ENCODE results near the gene CDH23.

The CDH23 gene

DNA sequence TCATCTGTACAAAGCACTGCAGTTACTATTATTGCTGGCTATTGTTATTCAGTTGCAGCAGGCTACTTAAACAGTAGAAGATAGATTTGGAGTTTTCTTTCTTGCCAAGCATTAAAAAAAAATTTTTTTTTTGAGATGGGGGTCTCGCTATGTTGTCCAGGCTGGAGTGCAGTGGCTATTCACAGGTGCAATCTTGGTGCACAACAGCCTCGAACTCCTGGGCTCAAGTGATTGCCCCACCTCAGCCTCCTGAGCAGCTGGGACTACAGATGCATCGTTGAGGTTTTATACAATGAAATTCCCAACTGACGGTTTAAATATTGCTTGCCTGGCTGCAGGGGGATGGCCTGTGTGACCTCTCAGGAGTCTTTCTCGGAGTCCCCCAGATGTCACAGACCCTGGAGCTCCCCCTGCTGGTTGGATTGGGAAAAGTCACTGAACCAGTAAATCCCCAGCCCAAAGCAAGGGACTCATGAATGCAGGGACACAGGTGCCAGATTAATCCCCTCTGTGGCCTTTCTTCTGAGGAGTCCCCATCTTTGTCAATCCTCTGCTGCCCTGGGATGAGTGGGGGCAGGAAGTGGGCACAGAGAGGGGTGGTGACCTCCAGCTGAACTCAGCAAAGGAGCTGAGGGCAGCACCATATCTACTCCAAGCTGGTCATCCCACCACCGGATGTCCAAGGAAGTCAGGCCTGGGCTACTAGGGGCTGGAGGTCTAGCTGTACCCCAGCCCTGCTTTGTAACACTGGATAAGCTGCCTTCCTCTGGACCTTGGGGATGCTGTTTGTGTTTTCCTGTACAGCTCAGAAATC lies 173.3 kb downstream of the CDH23 start:
- peak; percentile 84 for DNase-seq

DNA sequence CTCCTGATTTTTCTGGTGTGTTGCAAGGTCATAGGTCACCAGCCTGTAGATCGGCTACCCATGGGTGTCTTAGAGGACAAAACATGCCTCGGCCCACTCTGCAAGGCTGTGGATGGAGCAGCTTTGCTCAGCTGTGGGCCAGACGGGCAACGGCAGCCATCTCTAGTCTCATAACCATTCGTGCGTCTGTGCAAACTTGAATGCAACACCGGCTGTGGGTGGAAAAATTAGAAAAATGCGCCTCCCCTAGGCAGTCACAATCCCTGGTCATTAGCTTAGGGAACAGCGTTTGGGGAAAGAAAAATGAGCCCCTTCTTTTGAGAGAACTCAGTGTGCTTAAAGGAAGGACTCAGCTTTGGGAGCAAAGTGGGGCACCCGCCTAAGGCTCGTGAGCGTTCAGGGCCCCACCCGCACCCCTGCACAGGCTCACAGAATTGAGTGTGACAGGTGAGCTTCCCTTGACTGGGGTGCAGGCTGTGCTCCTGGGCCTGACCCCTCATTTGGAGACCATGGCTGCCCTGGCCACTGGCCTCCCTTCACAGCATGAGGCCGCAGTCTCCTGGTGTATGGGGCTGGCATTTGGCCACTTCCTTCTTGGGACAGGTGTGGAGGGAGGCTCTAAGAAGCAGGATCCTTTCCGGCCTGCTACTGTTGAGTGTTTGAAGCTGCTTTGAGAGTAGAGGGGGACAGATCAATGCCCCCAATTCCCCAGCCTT lies 174.9 kb downstream of the CDH23 start:
- no peak for DNase-seq

DNA sequence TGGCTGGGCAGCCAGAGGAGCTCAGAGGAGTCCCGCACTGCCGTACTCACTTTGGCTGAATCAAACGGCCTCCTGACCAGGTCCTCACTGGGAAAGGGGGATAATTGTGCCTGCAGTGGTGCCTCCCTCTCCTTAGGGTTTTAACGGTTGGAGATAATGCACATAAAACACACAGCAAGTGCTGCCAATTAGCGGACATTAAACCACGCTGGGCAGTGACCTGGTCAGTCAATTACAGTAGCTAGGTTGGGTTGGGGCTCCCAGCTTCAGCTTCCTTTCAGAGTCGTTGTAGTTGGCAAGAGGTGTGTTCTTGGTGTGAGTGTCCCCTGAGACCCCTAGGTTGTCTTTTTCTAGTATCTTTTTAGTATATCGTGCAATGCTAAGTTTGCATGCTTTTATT lies 176.2 kb downstream of the CDH23 start:
- DNase-seq = no peak

DNA sequence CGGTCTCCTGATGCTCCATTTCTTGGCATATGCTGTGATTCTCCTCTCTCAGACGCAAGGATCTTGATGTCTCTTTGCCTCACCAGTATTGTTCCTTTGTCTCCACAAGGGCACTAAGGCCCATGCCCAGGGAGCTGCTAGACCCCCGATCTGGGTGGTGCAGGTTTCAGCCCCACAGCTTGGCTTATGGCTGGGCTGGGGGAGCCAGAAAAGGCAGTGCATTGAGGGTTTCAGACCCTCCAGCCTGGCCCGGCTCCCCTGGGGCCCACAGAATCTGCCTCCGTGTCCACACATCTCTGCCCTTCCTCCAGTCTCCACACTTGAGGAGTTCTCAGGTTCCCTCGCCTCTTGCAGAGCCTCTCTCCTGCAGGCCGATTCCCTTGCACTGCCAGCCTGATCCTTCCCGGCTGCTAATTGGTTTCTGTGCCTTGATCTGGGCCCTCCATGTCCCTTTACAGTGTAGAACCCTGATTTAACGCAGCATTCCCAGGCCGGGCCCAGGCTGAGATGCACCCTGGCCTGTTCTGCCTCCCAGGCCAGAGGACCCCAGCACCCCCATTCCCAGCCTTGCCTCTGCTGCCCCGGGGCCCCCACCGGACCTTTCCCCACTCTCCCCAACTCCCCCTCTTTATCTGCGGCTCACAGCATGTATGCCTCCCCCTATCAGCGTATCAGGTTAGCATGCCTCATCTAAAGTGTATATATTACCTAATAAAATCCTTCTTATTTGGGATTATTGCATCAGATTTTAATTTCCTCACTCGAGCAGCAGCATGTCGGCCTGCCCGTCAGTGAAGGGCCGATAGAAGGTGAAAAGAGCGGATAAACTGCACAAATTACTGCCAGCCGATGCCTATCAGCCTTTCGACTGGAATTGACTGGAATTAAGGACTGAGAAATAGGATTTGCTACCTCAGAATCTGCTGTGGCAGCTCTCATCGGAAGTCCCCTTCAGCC lies 177.1 kb downstream of the CDH23 start:
- no peak for DNase-seq

DNA sequence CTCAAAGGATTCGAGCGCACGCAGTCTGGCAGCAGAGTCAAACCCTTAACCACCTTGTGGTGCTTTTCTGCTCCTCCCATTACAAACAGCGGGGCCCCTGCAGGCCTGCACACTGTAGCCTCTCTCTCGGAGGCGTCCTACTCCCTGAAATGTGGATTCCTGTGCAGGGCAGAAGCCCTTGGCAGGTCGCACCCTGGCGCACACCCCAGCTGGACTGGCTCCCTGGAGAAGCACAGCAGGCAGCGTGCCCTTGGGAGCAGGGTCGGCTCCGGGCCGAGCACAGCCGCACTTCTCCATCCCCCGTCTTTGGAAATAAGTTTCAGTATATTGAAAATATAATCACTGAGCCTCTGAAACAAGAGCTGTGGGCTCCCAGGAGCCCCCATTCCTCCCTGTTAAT lies 178.7 kb downstream of the CDH23 start:
- no peak for DNase-seq

DNA sequence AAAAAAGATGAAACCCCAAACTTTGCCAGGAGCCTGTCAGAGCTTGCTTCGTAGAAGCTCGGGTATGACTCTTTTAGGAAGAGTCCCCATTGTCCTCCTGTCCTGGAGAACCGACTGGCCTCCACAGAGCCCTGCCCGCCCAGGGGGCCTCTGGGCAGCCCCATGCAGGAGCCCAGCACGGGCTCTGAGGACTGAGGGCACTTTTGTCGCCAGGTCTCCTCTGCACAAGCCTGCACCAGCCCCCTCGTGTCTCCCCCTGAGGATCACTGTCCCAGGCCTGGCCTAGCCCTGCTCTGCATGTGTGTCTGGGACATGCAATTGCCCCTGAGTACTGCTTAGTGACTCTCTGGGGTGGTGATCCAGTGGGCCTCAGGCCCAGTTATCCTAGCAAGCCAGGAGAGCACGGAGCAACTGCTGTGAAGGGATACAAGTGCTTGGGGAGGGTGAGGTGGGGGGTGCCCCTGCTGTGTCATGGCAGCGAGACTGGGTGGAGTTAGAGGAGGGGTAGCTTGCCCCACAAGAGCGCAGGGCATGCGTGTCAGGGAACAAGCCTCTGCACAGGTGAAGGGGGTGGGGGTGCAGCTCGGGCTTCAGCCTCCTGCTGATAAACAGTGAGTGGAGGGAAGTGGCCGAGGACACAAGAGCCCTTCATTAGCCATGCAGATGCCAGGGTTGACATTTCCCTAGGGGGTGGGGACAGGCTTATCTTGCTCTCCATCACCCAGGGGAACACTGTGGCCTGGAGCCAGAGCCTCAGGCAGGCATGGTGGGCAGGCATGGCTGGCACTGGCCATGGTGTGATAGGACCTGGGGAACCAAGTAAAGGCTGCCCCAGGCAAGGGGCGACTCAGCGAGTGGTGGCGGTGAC lies 179.4 kb downstream of the CDH23 start:
- DNase-seq = no peak

DNA sequence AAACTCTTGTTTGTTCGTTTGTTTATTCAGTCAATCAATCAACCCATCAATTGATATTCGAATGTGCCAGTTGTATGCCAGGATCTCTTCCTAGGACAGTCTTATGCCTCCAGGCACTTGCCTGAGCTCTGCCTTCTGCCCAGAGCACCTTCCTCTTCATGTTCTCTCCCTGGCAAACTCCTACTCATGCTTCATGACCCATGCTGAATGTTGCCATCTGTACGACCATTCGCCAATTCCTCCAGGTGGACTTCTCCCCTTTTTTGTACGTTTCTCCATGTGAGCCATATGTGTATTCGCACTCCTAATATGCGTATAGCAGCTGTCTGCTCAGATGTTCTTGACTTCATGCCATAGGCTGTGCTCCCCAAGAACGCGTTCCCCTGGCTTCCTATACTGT lies 180.1 kb downstream of the CDH23 start:
- DNase-seq = no peak

DNA sequence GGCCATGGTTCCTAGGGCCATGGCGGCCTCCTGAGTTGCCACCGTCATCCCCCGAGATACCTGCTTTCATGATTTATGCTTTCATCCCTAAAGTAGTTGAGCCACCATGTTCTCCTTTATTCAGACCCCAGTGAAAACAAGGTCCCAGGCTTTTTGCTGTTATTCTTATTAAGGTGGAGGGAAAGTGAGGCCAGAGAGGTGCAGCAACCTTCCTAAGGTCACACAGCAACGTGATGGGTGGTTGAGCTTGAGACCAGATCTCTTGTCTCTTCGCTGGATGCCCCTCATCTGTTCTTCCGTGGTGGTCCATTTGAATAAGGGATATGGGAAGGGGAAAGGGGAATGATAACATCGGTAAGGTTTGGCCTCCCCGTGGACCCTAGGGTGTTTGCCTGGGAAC lies 180.6 kb downstream of the CDH23 start:
- DNase-seq = no peak

DNA sequence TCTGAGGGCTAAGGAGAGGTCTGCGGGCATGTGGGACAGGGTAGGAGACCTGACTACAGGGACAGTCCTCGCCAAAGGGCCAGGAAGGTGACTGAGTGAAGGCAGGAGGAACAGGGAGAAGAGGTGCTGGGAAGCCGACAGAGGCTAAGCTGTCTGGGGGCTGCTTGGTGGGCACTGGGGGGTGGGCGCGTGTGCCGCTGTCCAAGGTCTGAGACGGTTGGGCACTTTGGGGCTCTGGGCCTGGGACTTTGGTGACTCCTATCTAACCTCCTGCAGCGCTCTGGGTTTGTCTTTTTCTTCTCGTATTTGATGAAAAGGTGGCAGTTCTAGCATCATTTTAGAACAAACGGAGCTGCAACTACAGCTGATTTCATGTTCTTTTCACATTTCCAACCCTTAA lies 181.3 kb downstream of the CDH23 start:
- no peak for DNase-seq

DNA sequence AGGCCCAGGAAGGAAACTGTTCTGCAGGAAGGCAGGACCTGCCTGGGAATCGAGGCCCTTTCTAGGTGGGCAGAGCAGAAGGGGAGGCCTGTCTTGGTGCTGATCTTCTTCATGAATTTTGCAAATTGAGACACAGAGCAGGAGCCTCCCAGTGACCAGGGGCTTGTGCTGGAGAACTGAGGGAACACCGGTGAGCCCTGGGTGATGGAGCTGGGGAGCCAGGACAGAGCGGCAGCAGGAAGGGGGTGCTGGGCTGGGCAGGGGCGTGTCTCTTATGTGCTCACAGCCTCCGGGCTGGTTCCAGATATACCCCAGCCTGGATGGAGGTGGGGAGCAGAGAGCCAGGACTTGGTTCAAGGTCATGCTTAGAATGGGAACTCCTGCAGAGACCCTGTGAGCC lies 182.9 kb downstream of the CDH23 start:
- DNase-seq = no peak

DNA sequence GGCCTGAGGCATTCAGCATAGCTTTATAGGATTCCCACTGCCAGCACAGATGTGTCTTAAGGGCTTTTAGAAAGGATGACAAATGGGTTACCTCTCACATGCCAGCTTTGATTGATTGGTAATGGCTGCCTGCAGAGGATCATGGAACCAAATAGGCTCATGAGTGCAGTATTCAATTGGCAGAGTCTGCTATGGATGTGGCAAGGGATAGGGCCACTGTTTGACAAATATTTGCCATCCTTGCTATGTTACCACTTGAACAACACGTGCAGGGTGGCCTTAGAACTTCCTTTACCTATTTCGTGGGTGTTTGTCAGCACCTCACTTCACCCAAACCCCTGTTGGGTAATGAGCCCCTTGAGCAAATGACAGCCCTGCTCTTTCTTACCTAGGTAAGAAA lies 183.7 kb downstream of the CDH23 start:
- DNase-seq = no peak

DNA sequence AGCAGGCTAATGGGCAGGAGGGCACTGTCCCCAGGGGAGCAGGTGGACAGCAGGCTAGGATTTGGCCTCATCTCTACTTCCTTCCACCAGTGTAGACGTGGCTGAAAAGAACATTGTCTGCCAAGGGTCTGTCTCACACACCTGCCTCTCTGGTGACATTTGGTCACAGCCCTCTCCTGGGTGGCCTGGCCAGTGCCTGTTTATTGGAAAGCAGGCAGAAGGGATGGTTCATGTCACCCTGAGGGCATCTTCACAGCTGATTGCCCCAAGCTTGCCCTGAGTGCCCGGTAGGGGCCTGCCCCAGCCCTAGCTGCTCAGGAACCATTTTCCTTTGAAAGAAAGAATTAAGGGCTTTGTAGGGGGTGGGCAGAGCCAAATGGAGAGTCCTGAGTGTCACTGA lies 184.2 kb downstream of the CDH23 start:
- no peak for DNase-seq

DNA sequence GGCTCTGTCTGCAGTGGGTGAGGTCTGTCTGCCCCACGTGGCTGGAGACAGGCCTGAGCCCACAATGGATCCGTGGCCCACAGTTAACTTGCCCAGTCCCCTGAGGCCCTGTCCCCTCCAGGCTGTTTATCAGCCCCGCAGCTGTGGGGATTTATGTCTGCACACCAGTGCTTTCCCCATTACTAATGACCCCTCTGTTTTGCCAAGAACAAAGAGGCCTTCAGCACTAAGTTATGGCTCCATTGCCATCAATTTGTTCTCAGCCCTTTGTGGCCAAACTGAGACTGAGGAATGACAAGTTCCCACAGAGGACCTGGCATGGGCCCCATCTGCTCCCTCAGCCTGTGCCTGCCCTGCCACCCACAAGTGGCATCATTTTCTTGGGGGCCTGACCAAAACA lies 184.7 kb downstream of the CDH23 start:
- no peak for DNase-seq

DNA sequence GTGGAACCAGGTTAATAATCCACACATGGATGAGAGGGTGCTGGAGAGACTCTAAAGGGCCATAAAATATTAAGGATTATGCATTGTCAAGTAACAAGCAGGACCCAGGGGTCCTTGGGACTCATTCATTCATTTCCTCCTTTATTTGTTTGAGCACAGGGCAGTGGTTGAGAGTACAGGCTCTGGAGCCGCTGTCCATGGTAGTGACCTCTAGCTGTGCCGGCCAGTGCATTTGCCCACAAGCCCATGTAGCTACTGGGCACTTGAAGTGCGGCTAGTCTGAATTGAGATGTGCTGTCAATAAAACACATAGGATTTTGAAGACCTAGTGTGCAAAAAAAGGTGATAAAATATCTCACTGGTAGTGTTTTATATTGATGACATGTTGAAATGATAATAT lies 185.3 kb downstream of the CDH23 start:
- DNase-seq = peak; percentile 33

DNA sequence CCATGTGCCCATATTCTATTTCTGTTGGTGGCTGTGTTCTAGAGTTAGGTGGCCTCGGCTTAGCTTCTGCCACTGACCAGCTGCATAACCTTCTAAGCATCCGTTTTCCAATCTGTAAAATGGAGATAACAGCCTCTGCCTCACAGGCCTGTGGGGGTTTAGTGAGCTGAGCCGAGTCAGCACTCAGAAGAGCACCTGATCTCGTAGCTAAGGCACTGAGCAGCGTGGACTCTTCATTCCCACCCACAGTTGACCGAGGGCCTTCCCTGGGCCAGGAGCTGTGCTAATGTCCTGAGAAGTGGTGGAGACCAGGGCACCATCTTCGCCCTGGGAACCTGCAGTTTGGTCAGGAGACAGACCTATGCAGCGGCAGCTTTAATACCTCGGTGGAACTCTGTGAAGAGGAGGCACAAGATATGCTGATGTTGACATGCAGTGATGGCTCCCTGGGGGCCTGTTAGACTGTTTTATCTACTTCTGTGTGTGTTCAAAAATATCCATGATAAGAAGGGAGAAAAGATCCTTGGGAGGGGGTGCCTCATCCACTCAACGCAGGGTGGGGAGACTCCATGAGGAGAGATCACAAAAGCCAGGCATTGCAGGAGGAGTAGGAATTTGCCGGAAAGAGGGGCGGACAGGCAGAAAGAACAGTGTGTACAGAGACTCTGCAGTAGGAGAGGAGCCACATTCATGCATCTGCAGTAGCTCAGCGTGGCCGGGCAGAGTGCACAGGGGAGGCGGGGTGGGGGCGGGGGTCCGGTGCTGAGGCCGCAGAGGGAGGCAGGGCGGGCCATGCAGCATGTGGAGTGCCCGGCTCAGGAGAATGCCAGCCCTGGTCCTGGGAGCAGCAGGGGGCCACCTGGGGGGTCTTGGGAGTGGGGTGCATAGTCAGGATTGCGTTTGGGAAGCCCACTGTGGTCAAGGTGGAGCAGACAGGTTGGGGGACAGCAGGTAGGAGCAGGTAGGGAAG lies 186.1 kb downstream of the CDH23 start:
- peak; percentile 21 for DNase-seq

DNA sequence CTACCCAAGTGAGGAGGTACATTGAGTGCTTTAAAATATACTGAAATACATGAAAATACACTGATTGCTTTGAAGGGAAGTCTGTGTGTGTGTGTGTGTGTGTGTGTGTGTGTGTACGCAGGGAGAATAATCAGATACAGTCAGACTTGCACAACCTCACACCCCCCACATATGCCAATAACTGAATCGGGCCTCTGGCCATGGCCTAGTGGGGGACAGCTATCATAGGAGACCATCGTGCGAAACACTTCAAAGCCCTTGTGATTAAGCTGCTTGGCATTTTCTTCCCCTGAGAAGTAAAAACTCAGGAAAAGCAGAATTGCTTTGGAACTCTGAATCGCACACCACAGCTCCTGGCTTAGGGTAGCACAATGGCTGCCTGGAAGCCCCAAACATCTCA lies 187.7 kb downstream of the CDH23 start:
- no peak for DNase-seq

DNA sequence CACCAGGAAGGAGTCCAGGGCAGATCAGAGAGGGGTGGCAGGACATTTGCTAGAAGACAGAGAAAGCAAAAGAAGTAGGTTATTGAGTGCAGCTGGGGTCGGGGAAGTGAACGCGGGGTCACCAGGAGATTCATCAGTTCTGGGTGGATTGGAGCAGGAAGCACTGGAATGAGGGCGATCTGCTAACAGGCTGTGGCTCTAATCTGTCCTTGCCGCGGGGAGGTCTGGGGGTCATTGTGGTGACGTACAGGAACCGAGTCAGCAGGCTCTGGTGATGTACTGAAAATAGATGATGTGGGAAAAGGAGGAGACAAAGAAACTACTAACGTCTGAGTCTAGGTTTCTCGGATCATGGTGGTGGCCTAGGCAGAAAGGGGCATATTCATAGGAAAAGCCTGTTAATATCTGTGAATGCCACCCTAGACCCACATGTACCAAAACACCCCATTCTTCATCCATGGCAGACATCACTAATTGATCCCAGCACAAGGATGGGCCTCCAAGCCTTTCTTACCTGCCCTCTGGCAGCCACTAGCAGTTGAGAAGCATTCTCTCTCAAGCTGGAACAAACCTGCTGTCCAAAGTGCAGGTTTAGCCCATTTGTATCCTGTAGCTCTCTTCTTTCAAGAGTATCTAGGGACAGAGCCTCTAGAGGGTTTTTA lies 188.3 kb downstream of the CDH23 start:
- no peak for DNase-seq

DNA sequence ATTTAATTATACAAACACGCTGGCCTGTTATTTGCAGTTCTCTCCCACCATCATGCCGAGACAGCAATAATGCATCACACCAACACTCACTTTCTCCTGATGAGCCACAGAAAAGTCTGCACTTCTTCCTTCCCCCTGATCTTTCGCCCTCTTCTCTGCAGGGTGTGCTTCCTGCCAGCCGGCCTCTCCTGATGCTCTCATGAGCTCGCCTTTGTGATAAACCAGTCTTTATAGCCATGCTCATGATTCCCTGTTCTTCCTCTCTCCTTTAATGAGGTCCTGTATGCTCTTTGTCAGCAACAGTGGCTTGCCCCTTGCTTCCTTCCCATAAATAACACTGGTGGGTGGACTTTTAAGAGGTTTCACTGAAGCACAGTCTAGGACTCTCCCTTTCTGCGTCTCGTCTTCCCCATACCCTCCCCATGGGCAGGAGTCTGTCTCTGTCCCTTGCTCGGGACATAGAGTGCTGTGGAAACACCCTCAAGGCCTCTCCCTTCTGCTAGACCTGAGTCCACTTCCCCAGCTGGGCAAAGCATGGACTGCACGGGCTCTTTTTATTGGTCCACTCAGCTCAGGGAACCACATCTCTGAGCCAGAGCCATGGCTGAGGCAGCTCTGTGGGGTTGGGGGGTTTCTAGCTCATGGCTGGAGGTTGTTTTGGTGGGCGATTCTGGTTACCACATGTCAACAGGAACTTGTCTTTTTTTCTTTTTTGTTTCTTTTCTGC lies 189.0 kb downstream of the CDH23 start:
- DNase-seq = no peak

DNA sequence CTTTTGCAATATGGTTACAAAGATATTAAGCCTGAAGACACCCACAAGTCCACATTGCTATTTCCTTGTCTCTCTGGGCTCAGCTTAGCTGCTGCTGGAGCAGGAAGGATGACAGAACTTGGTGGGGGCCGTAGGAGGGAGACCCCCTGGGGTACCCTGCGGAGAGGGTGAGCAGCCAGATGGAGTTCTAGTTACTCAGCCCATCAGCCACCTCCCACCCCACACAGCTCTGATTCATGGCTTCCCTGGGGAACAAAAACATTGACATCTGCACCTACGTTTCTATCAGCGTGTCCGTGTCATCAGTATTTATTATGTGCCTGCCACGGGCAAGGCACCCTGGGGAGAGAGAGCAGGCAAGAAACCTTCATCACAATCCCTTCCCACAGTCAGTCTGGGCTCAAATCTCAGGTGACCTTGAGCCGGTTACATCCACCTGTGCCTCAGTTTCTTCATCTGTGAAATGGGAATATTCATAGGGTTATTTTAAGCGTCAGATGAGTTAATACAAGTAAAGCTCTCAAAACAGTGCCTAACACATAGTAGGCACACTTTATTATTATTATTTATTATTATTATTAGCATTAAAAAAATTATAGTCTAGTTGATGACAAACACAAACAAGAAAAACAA lies 191.3 kb downstream of the CDH23 start:
- no peak for DNase-seq
